GM19025 (cell line): ENCODE results near the gene PSMD11.

Source experiments
- ATAC-seq: cut with Tn5 transposase; IDR thresholded peaks from one replicate; pipeline ENCODE4 v1.9.1; 2021; ENCODE audit warnings: mild to moderate bottlenecking, low read depth, moderate library complexity; ENCODE audit not compliant: unreplicated experiment

Gene PSMD11

GRCh38 chr17:32463304-32463703 is 19.0 kb downstream of the PSMD11 start:
- ATAC-seq, result no peak

- ATAC-seq, result no peak
Measured at GRCh38 chr17:32464374-32464773, 20.1 kb downstream of the PSMD11 start.

- no peak for ATAC-seq
Measured at GRCh38 chr17:32467949-32468348, 23.6 kb downstream of the PSMD11 start.

GRCh38 chr17:32470405-32471167 is 26.3 kb downstream of the PSMD11 start:
- ATAC-seq, result no peak

- no peak for ATAC-seq
Measured at GRCh38 chr17:32471652-32472051, 27.3 kb downstream of the PSMD11 start.

- ATAC-seq, result no peak
Measured at GRCh38 chr17:32475258-32475657, 30.9 kb downstream of the PSMD11 start.

GRCh38 chr17:32477220-32477619 is 32.9 kb downstream of the PSMD11 start:
- no peak for ATAC-seq

GRCh38 chr17:32479074-32479617 is 34.8 kb downstream of the PSMD11 start:
- no peak for ATAC-seq

- no peak for ATAC-seq
Measured at GRCh38 chr17:32481193-32481592, 36.9 kb downstream of the PSMD11 start.

GRCh38 chr17:32482568-32483320 is 38.4 kb downstream of the PSMD11 start:
- ATAC-seq, result no peak

- ATAC-seq, result no peak
Measured at GRCh38 chr17:32483451-32484019, 39.2 kb downstream of the PSMD11 start.

- no peak for ATAC-seq
Measured at GRCh38 chr17:32484041-32484461, 39.7 kb downstream of the PSMD11 start.

GRCh38 chr17:32484628-32485027 is 40.3 kb downstream of the PSMD11 start:
- ATAC-seq, result no peak

- no peak for ATAC-seq
Measured at GRCh38 chr17:32485261-32486110, 41.2 kb downstream of the PSMD11 start.

GRCh38 chr17:32486111-32486700 is 41.9 kb downstream of the PSMD11 start:
- ATAC-seq, result peak; percentile 53

- ATAC-seq, result peak; percentile 35
Measured at GRCh38 chr17:32486701-32487472, 42.6 kb downstream of the PSMD11 start, which contains the start of gene CDK5R1. Gene CDK5R1, plus strand, starts transcription at chr17:32486993. Its CDS starts 628 bp downstream, at chr17:32487621.

- ATAC-seq, result peak; percentile 12
Measured at GRCh38 chr17:32487473-32488176, 43.3 kb downstream of the PSMD11 start.

- ATAC-seq, result no peak
Measured at GRCh38 chr17:32488177-32488542, 43.9 kb downstream of the PSMD11 start.
